HFF-Myc (cell line): ENCODE measurements around the gene EMC10.
"Not testable (repeated sequence)": the region's sequence is repeated elsewhere in the genome, so short reads cannot be mapped to it uniquely, and the experiment has no call there.

Experiments
- DNase-seq: peaks from one replicate; pipeline ENCODE4 v3.0.0-alpha.2; 2011; ENCODE audit warnings: low read depth; ENCODE audit errors: extremely low read depth
- H3K4me3 ChIP-seq: replicated peaks from 2 replicates; pipeline ENCODE4 v1.5.1; 2011; ENCODE audit warnings: low read depth, mild to moderate bottlenecking, control low read depth, low read length
- CTCF ChIP-seq: IDR thresholded peaks from 2 replicates; pipeline ENCODE4 v1.5.1; 2012; ENCODE audit warnings: mild to moderate bottlenecking, low read depth, low read length, control low read depth; ENCODE audit errors: missing control alignments

Gene EMC10

DNA sequence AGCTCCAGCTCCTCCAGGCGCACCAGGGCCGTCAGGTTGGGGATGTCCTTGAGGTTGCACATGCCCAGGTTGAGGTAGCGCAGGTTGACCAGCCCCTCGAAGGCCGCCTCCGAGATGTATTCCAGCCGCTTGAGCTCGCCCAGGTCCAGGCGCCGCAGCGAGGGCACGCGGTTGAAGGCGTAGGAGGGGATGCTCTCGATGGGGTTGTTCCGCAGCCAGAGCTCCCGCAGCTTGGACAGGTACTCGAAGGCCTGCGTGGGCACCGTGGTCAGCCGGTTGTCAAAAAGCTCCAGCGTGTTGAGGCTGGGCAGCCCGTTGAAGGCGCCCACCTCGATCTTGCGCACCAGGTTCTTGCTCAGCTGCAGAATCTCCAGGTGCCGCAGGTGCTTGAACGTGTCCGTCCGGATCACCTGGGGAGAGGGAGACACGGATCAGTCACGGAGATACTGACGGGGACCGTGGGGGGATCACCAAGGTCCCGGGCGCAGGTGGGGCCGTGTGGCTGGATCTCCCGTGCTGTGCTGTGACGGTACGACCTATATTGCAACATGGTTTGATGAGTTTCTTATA, 42.8 kb downstream of the EMC10 start:
- no peak for TF ChIP-seq CTCF
- H3K4me3 ChIP-seq = no peak overlapping the region
- no peak for DNase-seq

DNA sequence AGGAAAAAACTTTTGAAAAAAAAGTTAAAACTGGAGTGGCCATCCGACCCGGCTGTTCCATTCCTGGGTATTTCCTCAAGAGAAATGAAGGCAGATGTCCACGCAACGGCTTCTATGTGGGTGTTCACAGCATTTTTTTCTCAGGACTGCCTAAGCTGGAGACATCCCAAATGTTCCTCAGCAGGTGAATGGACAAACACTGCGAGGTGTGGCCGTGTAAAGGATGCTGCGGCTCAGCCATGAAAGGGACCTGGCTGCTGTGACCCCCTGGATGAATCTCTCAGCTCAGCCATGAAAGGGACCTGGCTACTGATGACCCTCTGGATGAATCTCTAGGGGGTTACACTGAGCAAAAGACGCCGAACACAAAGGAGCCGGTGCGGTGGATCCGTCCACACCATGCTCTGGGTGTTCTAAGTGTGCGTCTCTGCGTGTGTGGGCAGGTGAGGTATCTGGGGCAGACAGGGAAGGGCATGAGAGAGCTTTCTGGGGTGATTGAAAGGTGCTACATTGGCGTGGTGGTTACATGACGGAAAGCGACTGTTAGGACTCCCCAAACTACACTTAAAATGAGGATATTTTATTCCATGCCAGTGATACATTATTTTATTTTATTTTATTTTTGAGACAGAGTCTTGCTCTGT, 44.6 kb downstream of the EMC10 start:
- H3K4me3 ChIP-seq = no peak overlapping the region
- TF ChIP-seq CTCF = no peak
- DNase-seq = no peak

DNA sequence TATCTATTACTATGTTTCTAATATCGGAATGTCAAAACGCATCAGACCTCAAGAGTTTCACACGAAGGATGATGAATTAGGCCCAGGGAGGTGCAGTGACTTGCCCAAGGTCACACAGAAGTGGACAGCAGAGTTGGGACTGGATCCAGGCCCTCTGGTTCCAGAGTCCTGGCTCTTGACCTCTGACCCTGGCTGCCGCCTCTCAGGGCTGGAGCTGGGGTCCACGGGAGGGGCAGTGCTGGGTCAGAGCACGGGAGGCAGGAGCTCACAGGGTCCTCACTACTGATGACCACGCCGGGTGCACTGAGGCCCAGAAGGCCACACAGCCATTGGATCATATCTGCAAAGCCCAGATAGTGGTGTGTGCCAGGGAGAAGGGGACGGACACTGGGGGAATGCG, 46.6 kb downstream of the EMC10 start:
- DNase-seq = no peak
- no peak overlapping the region for H3K4me3 ChIP-seq
- no peak for TF ChIP-seq CTCF

DNA sequence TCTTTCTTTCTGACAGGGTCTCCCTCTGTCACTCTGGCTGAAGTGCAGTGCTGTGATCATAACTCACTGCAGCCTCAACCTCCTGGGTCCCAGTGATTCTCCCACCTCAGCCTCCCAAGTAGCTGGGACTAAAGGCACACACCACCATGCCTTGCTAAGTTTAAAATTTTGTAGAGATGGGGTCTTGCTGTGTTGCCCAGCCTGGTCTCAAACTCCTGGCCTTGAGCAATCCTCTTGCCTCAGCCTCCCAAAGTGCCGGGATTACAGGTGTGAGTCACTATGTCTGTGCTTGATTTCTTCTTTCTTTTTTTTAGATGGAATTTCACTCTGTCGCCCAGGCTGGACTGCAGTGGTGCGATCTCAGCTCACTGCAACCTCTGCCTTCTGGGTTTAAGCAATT, 51.7 kb downstream of the EMC10 start:
- H3K4me3 ChIP-seq, DNase-seq: not testable (repeated sequence)

- no peak for TF ChIP-seq CTCF
- no peak for DNase-seq
- no peak overlapping the region for H3K4me3 ChIP-seq
These were observed 54.9 kb downstream of the EMC10 start for GRCh38 chr19:50531171-50531612.

- no peak for DNase-seq
- no peak for TF ChIP-seq CTCF
- H3K4me3 ChIP-seq = no peak overlapping the region
These were observed 56.6 kb downstream of the EMC10 start for GRCh38 chr19:50532952-50533351.

DNA sequence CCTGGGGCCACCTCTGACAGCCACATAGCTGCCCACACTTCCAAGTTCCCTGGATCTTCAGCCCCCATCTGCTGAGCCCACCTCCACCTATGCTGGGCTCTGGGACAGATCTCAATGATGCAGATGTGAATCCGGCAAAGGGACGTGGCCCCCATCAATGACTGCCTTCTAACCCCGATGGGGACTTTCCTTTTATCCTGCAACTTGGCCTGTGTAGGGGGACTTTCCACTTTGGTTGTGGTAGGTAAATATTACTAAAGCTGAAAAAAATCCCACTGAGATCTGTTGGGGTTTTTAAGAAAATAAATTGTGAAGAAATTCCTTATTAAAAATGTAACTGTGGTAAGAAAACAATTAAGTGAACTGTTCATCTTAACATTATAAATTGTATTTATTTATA, 58.2 kb downstream of the EMC10 start:
- no peak overlapping the region for H3K4me3 ChIP-seq
- TF ChIP-seq CTCF = no peak
- no peak for DNase-seq
